ENCODE results near the gene PA2G4. TPM values are rescaled to one million over a fixed set of nuclear protein-coding genes. Genes with fewer than 3 reads are reported as not detected.

PA2G4 gene
- total and polyA plus RNA-seq, 2 of the 4 experiments (the other 2 are of a cell fraction): 158 to 198 TPM

- no peak for TF ChIP-seq BHLHE40 (IDR thresholded peaks at IDR 0.05; ENCODE audit: low read depth, low read length)
- TF ChIP-seq MAZ (IDR thresholded peaks at IDR 0.05; ENCODE audit: borderline replicate concordance, low read depth, low read length): no peak
Measured at GRCh38 chr12:56118688-56119357, 14.5 kb downstream of the PA2G4 start (continued).

GRCh38 chr12:56119361-56119796 lies 15.0 kb downstream of the PA2G4 start:
- H2BK120ac ChIP-seq (ENCODE audit: low read depth, low read length): no peak overlapping the region
- dilution Hi-C loops (cut with HindIII; ENCODE audit: low sequenced_read_pairs, unreplicated experiment) (no loop called here), in situ Hi-C loops (cut with MboI; ENCODE audit: low sequenced_read_pairs) (no loop called here), intact Hi-C loops (cut with micrococcal nuclease) (loop anchor here (1.0 to 2.0 kb wide), 6 partner anchors 39 to 139 kb away; partner anchors contain the start of genes ANKRD52, MYL6, NABP2 and SMARCC2)
- BruUV-seq (replicated peaks): no TSS peak
- H3K9ac ChIP-seq (ENCODE audit: low read depth, low read length): peak overlapping the region; percentile 59; the same call in 1 of the 2 replicates
- CTCF ChIA-PET: interaction anchor here (0.7 to 3.9 kb wide), 4 partner anchors 65 to 168 kb away, joined by 3 to 27 read pairs (median 3); partner anchors contain the start of genes RNF41 and SMARCC2
- H3K27ac ChIP-seq (ENCODE audit: insufficient read depth, low read length): peak overlapping the region; percentile 11; the same call in 1 of the 2 replicates
- ATAC-seq (ENCODE audit: low read depth) (peak; percentile 55), DNase-seq (peak; percentile 94)
- no peaks in the 10 kb centered on the region for H3K9me3 ChIP-seq (ENCODE audit: control insufficient read depth, insufficient read depth, low read length)
- POLR2A ChIA-PET (ENCODE audit: unreplicated experiment): interaction anchor here (0.6 to 1.5 kb wide), 4 partner anchors 9 to 70 kb away, joined by 3 to 6 read pairs (median 3); partner anchors contain the start of genes ESYT1 and SMARCC2
- H4K5ac ChIP-seq (ENCODE audit: low read depth, low read length): no peak overlapping the region
- no peaks in the 10 kb centered on the region for H3K27me3 ChIP-seq (ENCODE audit: control insufficient read depth, insufficient read depth, low read length)
- no peaks in the 10 kb centered on the region for H3K9me1 ChIP-seq (ENCODE audit: insufficient read depth, low read length)
- no CpG with 5 or more reads among the region's 2 CpGs for WGBS, 2 experiments (ENCODE audit: extremely low coverage in 2 of 2, insufficient read length in 1 of 2)
- peak overlapping the region; percentile 13 for H2BK5ac ChIP-seq (ENCODE audit: low read depth, low read length, poor library complexity, severe bottlenecking)
- peak overlapping the region; percentile 13; the same call in 1 of the 3 replicates for H2BK15ac ChIP-seq (ENCODE audit: low read depth, low read length)
- H3K79me1 ChIP-seq (ENCODE audit: low read depth in 1 of 2, low read length in 2 of 2): peaks cover 13 to 63% of the 10 kb centered on the region in 2 experiments
- peaks cover 16% of the 10 kb centered on the region for H3K36me3 ChIP-seq (ENCODE audit: control insufficient read depth, insufficient read depth, low read length)
- peak overlapping the region in 1 of 2 experiments; percentile 85; a peak in 1 of 4 replicates for H4K8ac ChIP-seq (ENCODE audit: low read depth in 2 of 2, low read length in 2 of 2)
- peak overlapping the region; percentile 56; the same call in 1 of the 2 replicates for H2AK5ac ChIP-seq (ENCODE audit: low read depth, low read length)
- H2AFZ ChIP-seq (replicated peaks; ENCODE audit: low read length, poor library complexity): no peak overlapping the region
- no peak overlapping the region for H3K56ac ChIP-seq (ENCODE audit: extremely low read depth, insufficient read depth, low read length)
- peak overlapping the region; percentile 65; the same call in 1 of the 2 replicates for H3K4ac ChIP-seq (ENCODE audit: low read depth, low read length)
- peak overlapping the region; percentile 78 for H2AK9ac ChIP-seq (replicated peaks; ENCODE audit: low read depth, low read length, poor library complexity)
- H4K20me1 ChIP-seq (ENCODE audit: insufficient read depth, low read length): peaks cover 7% of the 10 kb centered on the region
- H3K4me2 ChIP-seq (ENCODE audit: low read depth, low read length): peak overlapping the region; percentile 99
- no peak overlapping the region for H4K91ac ChIP-seq (ENCODE audit: insufficient read depth, low read depth, low read length)
- H3K14ac ChIP-seq (replicated peaks; ENCODE audit: low read depth, low read length): no peak overlapping the region
- no peak overlapping the region for H2BK20ac ChIP-seq (ENCODE audit: low read depth, low read length)
- no peak overlapping the region for H3K18ac ChIP-seq (ENCODE audit: low read depth, low read length)
- no peak overlapping the region for H3K4me3 ChIP-seq (ENCODE audit: insufficient read depth, low read depth, low read length)
- H3K23ac ChIP-seq (ENCODE audit: low read depth, low read length): no peak overlapping the region
- peaks cover 7% of the 10 kb centered on the region for H3K4me1 ChIP-seq (ENCODE audit: control insufficient read depth, insufficient read depth, low read length)
- TF ChIP-seq SMC3 (IDR thresholded peaks at IDR 0.05; ENCODE audit: low read depth, low read length) (peak; percentile 72), RAD21 (IDR thresholded peaks at IDR 0.05; ENCODE audit: low read length) (peak; percentile 85), CEBPB (IDR thresholded peaks at IDR 0.05; ENCODE audit: low read depth, low read length) (peak; percentile 61; the same call in 1 of the 2 replicates), CHD1 (IDR thresholded peaks at IDR 0.05; ENCODE audit: low read depth, low read length) (peak; percentile 39; the same call in 1 of the 2 replicates), CTCF (conservative IDR thresholded peaks at IDR 0.05; ENCODE audit: low read depth, low read length) (peak; percentile 90), USF2 (IDR thresholded peaks at IDR 0.05; ENCODE audit: low read depth, low read length) (peak; percentile 88), BHLHE40 (IDR thresholded peaks at IDR 0.05; ENCODE audit: low read depth, low read length) (no peak), RCOR1 (IDR thresholded peaks at IDR 0.05; ENCODE audit: insufficient replicate concordance, low read length) (no peak)
- TF ChIP-seq, protein P1, sequence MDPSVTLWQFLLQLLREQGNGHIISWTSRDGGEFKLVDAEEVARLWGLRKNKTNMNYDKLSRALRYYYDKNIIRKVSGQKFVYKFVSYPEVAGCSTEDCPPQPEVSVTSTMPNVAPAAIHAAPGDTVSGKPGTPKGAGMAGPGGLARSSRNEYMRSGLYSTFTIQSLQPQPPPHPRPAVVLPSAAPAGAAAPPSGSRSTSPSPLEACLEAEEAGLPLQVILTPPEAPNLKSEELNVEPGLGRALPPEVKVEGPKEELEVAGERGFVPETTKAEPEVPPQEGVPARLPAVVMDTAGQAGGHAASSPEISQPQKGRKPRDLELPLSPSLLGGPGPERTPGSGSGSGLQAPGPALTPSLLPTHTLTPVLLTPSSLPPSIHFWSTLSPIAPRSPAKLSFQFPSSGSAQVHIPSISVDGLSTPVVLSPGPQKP (IDR thresholded peaks at IDR 0.05; ENCODE audit: borderline replicate concordance, low read depth, low read length): no peak
